Loucy (cell line): ENCODE results near the gene CCT7.

Experiments used
- EZH2phosphoT487 ChIP-seq: fragments of 200-600 bp; IDR thresholded peaks from 2 replicates; pipeline ENCODE4 v1.6.1; 2018; ENCODE audit warnings: antibody characterized with exemption, mild to moderate bottlenecking, moderate library complexity, borderline replicate concordance
- TF ChIP-seq, protein P1 (sequence below): fragments of 200-600 bp; sonication (generic); conservative IDR thresholded peaks from 2 replicates; pipeline ENCODE4 v1.5.1; 2014; ENCODE audit warnings: mild to moderate bottlenecking, antibody characterized with exemption, low read length

DNA sequence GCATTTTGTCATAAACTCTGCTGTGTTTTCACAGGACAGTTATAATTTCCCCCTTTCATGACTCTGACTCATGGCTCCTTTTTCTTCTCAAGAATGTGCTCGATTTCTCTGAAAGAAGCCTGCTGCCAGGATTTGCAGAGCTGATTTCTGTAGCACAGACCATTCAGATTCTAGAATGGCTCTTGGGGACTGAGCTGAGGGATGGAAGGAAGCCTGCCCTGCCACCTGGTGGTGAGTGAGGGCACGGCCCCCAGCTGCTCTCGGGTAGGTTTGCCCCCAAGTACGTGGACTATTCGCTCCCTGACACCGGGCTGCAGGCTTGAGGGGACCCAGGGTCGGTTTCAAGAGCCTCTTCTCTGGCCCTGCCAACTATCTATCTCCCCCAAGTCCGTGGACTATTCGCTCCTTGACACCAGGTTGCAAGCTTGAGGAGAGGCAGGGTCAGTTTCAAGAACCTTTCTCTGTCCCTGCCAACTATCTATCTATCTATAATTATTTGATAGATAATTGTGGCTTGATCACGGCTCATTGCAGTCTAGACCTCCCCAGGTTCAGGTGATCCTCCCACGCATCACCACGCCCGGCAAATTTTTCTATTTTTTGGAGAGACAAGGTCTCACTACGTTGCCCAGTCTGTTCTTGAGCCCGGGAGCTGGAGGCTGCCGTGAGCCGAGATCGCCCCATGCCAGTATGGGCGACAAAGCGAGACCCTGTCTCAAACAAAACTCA, 21.5 kb upstream of the CCT7 start:
- TF ChIP-seq, protein P1, sequence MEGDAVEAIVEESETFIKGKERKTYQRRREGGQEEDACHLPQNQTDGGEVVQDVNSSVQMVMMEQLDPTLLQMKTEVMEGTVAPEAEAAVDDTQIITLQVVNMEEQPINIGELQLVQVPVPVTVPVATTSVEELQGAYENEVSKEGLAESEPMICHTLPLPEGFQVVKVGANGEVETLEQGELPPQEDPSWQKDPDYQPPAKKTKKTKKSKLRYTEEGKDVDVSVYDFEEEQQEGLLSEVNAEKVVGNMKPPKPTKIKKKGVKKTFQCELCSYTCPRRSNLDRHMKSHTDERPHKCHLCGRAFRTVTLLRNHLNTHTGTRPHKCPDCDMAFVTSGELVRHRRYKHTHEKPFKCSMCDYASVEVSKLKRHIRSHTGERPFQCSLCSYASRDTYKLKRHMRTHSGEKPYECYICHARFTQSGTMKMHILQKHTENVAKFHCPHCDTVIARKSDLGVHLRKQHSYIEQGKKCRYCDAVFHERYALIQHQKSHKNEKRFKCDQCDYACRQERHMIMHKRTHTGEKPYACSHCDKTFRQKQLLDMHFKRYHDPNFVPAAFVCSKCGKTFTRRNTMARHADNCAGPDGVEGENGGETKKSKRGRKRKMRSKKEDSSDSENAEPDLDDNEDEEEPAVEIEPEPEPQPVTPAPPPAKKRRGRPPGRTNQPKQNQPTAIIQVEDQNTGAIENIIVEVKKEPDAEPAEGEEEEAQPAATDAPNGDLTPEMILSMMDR, result peak; percentile 92
- no peak for TF ChIP-seq EZH2phosphoT487
